Heart left ventricle (tissue), 16 donors: ENCODE data around the gene RPL18A. TPM values are rescaled to one million over a fixed set of nuclear protein-coding genes. Genes with fewer than 3 reads are reported as not detected.
"Not testable (repeated sequence)": the region's sequence is repeated elsewhere in the genome, so short reads cannot be mapped to it uniquely, and the experiment has no call there.

Source experiments
- ATAC-seq, 4 donors: fragments of 200-7000 bp; cut with Tn5 transposase; one replicate each; pipeline ENCODE4 v1.9.1; 2020 to 2022; ENCODE audit warnings: moderate library complexity in 4 of 4, mild to moderate bottlenecking in 3 of 4, moderate number of reproducible peaks in 1 of 4
- DNase-seq, 5 donors: peaks; one replicate each; pipeline ENCODE4 v3.0.0-alpha.2; 2020
- H3K27ac ChIP-seq, 12 donors: fragments of 200-600 bp; sonication (generic) in 4 of 12; one replicate each; pipeline versions ENCODE4 v1.5.0 to v1.8.0; 2016 to 2022; ENCODE audit warnings: mild to moderate bottlenecking in 2 of 12
- H3K27me3 ChIP-seq, 9 donors: fragments of 200-600 bp; sonication (generic) in 2 of 9; one replicate each; pipeline versions ENCODE4 v1.5.1 to v1.8.0; 2016 to 2022; ENCODE audit warnings: mild to moderate bottlenecking in 3 of 9
- H3K36me3 ChIP-seq, 9 donors: fragments of 200-600 bp; sonication (generic) in 2 of 9; one replicate each; pipeline versions ENCODE4 v1.5.0 to v1.8.0; 2018 to 2022; ENCODE audit warnings: mild to moderate bottlenecking in 2 of 9
- H3K4me1 ChIP-seq, 12 donors: fragments of 200-600 bp; sonication (generic) in 4 of 12; one replicate each; pipeline versions ENCODE4 v1.5.0 to v1.8.0; 2016 to 2022; ENCODE audit warnings: mild to moderate bottlenecking in 3 of 12
- H3K4me3 ChIP-seq, 12 donors: fragments of 200-600 bp; sonication (generic) in 4 of 12; one replicate each; pipeline versions ENCODE4 v1.5.0 to v1.8.0; 2017 to 2022; ENCODE audit warnings: mild to moderate bottlenecking in 9 of 12, moderate library complexity in 4 of 12
- H3K9me3 ChIP-seq, 12 donors: fragments of 200-600 bp; sonication (generic) in 4 of 12; one replicate each; pipeline versions ENCODE4 v1.5.0 to v1.8.0; 2016 to 2022; ENCODE audit warnings: mild to moderate bottlenecking in 1 of 12
- CTCF ChIP-seq, 12 donors: fragments of 200-600 bp; sonication (generic) in 4 of 12; IDR thresholded peaks; one replicate each; pipeline versions ENCODE4 v1.5.0 to v1.8.0; 2018 to 2022; ENCODE audit warnings: antibody characterized with exemption in 12 of 12, mild to moderate bottlenecking in 5 of 12
- POLR2A ChIP-seq, 2 donors: fragments of 450-650 bp; IDR thresholded peaks; one replicate each; pipeline ENCODE4 v1.6.1; 2017; ENCODE audit warnings: antibody characterized with exemption in 2 of 2, mild to moderate bottlenecking in 2 of 2, moderate library complexity in 2 of 2
- WGBS, 4 donors: extraction: QIAGEN DNeasy Blood & Tissue Kit in 2 of 4; methylation state at CpG; one replicate each; pipeline versions ENCODE4 v1.1.5 to v1.1.7; 2013 to 2018; 5-methylcytosine and 5-hydroxymethylcytosine counted together
- intact Hi-C, 10 donors: fragments of 100-400 bp; cut with DNase I; formaldehyde crosslinking; loops; one replicate each; pipeline versions ENCODE4 v1.11.1 to v1.14.2; 2022
- polyA plus RNA-seq, 2 donors: library from polyadenylated mRNA; stranded (reverse); fragments of 200-250 nt; gene quantifications; one replicate each; pipeline ENCODE4 v1.2.3, GENCODE V29; 2013
- total RNA-seq, 9 donors: library from RNA; depleted of rRNA in 2 of 9; stranded (reverse); fragments of >200 nt in 2 of 9; fragmentation: NEBNext Ultra II Directional in 3 of 9; extraction: Animal tissue kit (Norgen Biotek cat#: 25700) in 3 of 9; gene quantifications; one replicate each; pipeline versions ENCODE4 v1.1.0 to v1.2.4, GENCODE V29; 2016 to 2023
- donor health status: ischemic (EF 13 %, LVEDD 7.1; RV severe dilation, severe dysfunction).
- donor health status: healthy with polysubstance abuse.
- donor health status: DM: no; HTN: yes; CAD: no.
- donor health status: DM: no; HTN: no; CAD: no.
- donor health status: ischemic (EF 25% LVEDD 6.9; RV normal size, moderate dysfunction).
- donor health status: ischemic (EF 25% LVEDD 5.7; RV mildly dilated, moderate dysfunction).
- donor health status: healthy.
- donor health status: DM: yes; HTN: yes; CAD: no.
- donor health status: ischemic (EF 35%, LVEDD 5.7; RV mildly dilated, moderate dysfunction).
- donor health status: nonischemic (EF 11% LVEDD 7.7; RV severe dilation, severe dysfunction).
- donor health status: DM: yes; HTN: yes; CAD: no.
- donor health status: PGD.
- donor health status: ischemic (EF 29% LVEDD 5.4; RV normal size, mild dysfunction).
- donor health status: nonischemic (EF 23%, LVEDD 6.1; RV moderate dilation, normal function).

RPL18A gene
- total and polyA plus RNA-seq, 11 donors = 566 to 2,031 (median 765) TPM

GRCh38 chr19:17881701-17882100 is 22.0 kb downstream of the RPL18A start:
- Histone ChIP-seq H3K27ac (no peak overlapping the region), H3K36me3 (no peaks in the 10 kb centered on the region), H3K4me1 (no peaks in the 10 kb centered on the region), H3K9me3 (no peaks in the 10 kb centered on the region), H3K27me3 (peaks cover 0 to 29% (median 0%) of the 10 kb centered on the region in 9 donors), H3K4me3 (no peak overlapping the region)
- WGBS, 4 donors = 64 to 70% (median 66%) methylated on average over 7 of the region's 7 CpGs
- intact Hi-C loops = loop anchor here in 1 of 10 donors (10.0 kb wide), 1 partner anchor 103 kb away; no protein-coding TSS in a partner anchor
- TF ChIP-seq CTCF (IDR thresholded peaks at IDR 0.05) = no peak
- TF ChIP-seq POLR2A (IDR thresholded peaks at IDR 0.05) = no peak
- DNase-seq (no peak), ATAC-seq (no peak)

- ATAC-seq (no peak), DNase-seq (no peak)
- intact Hi-C loops = loop anchor here in 1 of 10 donors (10.0 kb wide), 1 partner anchor 101 kb away; no protein-coding TSS in a partner anchor
- TF ChIP-seq POLR2A (IDR thresholded peaks at IDR 0.05) (no peak), CTCF (IDR thresholded peaks at IDR 0.05) (no peak)
- Histone ChIP-seq H3K36me3 (no peaks in the 10 kb centered on the region), H3K4me1 (no peaks in the 10 kb centered on the region), H3K9me3 (no peaks in the 10 kb centered on the region), H3K27ac (no peak overlapping the region), H3K4me3 (no peak overlapping the region), H3K27me3 (peaks cover 0 to 32% (median 0%) of the 10 kb centered on the region in 9 donors)
- 68 to 74% (median 70%) methylated on average over 10 to 33 of the region's 33 CpGs for WGBS, 4 donors
Observed at GRCh38 chr19:17883627-17884410, 24.1 kb downstream of the RPL18A start.

- ATAC-seq (no peak), DNase-seq (no peak)
- Histone ChIP-seq H3K36me3 (no peaks in the 10 kb centered on the region), H3K27ac (no peak overlapping the region), H3K4me3 (no peak overlapping the region), H3K9me3 (no peaks in the 10 kb centered on the region), H3K27me3 (peaks cover 0 to 36% (median 0%) of the 10 kb centered on the region in 9 donors), H3K4me1 (no peaks in the 10 kb centered on the region)
- intact Hi-C loops = loop anchor here in 1 of 10 donors (10.0 kb wide), 1 partner anchor 98 kb away; no protein-coding TSS in a partner anchor
- TF ChIP-seq POLR2A (IDR thresholded peaks at IDR 0.05) (no peak), CTCF (IDR thresholded peaks at IDR 0.05) (no peak)
- WGBS, 4 donors = 73 to 82% (median 78%) methylated on average over 7 of the region's 7 CpGs
Observed at GRCh38 chr19:17886515-17886914, 26.8 kb downstream of the RPL18A start.

GRCh38 chr19:17887221-17887620 is 27.5 kb downstream of the RPL18A start:
- not testable (repeated sequence) for H3K36me3 ChIP-seq, DNase-seq, H3K27ac ChIP-seq, H3K4me1 ChIP-seq, H3K9me3 ChIP-seq, ATAC-seq, H3K4me3 ChIP-seq
- 71 to 82% (median 74%) methylated on average over 4 of the region's 4 CpGs for WGBS, 4 donors
- intact Hi-C loops = loop anchor here in 1 of 10 donors (10.0 kb wide), 1 partner anchor 98 kb away; no protein-coding TSS in a partner anchor
- H3K27me3 ChIP-seq = peaks cover 0 to 35% (median 0%) of the 10 kb centered on the region in 9 donors
